ENCODE data around the gene SNX11.
A peak's percentile ranks its signal among the peaks of the same experiment; 100 is the strongest.

The SNX11 gene

GRCh38 chr17:48100160-48100559 lies 7.4 kb upstream of the SNX11 start:
- peak; percentile 39 for DNase-seq (ENCODE audit: low spot score)

- DNase-seq (ENCODE audit: low spot score), result peak; percentile 52
Measured at GRCh38 chr17:48100591-48101011, 7.0 kb upstream of the SNX11 start.

- peak; percentile 97 for DNase-seq (ENCODE audit: low spot score)
Measured at GRCh38 chr17:48101012-48101720, 6.4 kb upstream of the SNX11 start, which contains the start of gene CBX1. Gene CBX1 (minus strand): TSS chr17:48101478. CDS start chr17:48077004, 24,474 bp downstream.

DNA sequence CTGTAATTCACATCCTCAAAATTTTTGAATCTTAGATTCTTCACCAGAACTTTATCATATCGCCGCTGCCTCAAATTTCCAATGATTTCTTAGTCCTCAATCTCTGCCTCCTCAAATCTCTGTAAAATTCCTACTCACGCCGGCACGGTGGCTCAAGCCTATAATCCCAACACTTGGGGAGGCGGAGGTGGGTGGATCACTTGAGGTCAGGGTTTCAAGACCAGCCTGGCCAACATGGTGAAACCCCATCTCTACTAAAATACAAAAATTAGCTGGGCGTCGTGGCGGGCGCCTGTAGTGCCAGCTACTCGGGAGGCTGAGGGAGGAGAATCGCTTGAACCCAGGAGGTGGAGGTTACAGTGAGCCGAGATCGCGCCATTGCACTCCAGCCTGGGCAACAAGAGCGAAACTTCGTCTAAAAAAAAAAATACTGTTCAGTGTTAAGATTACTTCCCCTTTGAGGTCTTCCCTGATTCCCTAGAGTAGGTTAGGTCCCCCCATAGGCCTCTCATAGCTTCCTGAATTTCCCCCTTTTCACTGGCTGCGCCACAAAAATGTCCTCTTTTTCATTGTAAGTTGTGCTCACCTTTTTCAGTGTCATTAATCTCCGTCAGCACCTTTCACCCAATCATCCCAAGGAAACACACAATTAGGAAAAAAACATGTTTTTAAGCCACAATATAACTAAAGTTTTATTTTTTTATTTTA lies 5.4 kb upstream of the SNX11 start:
- no peak for DNase-seq (ENCODE audit: low spot score)

- no peak for DNase-seq (ENCODE audit: low spot score)
Measured at GRCh38 chr17:48102798-48103715, 4.5 kb upstream of the SNX11 start.

DNA sequence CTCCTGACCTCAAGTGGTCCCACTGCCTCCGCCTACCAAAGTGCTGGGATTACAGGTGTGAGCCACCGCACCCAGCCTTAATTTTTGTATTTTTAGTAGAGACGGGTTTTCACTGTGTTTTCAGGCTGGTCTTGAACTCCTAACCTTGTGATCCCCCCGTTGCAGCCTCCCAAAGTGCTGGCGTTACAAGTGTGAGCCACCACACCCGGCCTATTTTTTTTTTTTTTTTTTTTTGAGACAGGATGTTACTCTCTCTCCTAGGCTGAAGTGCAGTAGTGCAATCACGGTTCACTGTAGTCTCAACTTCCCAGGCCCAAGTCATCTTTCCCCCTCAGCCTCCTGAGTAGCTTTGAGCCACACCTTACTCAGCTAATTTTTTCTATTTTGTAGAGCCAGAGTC lies 3.1 kb upstream of the SNX11 start:
- no peak for DNase-seq (ENCODE audit: low spot score)

GRCh38 chr17:48106802-48107136 lies 797 bp upstream of the SNX11 start:
- DNase-seq (ENCODE audit: low spot score), result no peak

DNA sequence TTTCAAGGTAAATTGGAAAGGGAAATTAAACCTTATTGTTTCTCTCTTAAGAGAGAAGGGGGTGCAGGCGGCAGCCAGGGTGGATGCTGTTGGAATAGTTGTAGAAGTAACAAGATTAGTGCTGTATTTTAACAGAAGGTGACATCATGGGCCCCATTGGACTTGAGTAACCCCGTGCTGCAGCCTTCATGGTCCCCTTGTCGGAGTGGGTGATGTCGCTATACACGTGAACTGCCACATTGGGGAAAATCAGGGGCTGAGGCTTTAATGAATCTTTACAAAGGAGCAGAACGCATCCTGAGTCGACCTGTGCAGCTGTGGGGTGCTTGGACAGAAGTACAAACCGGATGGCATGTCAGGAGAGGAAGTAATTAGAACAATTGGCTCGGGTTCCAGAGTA lies 3.2 kb downstream of the SNX11 start:
- DNase-seq (ENCODE audit: low spot score), result no peak

DNA sequence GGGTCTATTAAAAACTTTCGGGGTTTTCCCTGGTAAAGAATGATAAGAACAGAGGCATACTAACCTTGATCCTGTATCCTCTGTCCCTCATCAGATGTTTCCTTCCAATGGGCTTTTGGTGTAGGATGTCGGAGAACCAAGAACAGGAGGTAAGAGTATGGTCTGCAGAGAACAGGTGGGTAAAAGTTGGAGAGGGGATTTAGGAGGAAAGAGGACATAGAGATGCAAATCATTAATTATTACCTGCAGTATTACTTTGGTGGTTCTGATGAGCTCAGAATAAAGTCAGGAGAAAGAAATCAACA lies 4.3 kb downstream of the SNX11 start:
- no peak for DNase-seq (ENCODE audit: low spot score)

- DNase-seq (ENCODE audit: low spot score), result no peak
Measured at GRCh38 chr17:48113201-48113676, 5.7 kb downstream of the SNX11 start.

DNA sequence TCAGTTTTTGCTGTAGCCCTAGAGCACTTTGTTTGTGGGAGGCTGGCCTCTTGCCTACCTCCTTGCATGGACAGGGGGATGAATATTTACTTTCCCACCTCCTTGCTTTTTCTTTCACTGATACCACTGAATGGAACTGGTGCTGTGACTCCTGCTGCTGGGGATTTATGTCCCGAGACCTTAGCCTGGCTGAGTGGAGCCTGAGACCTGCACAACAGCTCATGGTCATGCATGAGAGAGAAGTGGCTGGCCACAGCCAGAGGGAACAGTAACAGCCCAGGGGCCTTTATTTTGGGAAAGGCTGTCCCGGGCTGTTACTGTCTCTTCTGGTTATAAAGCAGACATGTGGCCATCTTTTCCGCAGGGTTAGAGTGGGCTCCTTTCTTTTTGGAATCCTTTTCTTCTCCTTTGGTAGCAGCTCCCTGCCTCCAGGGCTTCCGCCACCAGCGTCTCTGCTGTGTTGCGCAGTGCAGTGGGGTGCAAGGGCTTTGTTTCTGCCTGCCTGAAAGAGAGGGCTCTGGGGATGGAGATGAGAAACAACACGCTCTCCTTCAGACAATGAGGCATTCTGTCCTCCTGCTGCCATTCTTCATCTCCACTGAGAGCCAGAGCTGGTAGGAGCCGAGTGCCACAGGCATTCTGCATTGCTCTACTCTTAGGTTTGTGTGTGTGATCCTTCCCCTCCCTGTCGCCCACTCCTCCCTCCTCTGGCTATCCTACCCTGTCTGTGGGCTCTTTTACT lies 14.5 kb downstream of the SNX11 start:
- DNase-seq (ENCODE audit: low spot score), result no peak

DNA sequence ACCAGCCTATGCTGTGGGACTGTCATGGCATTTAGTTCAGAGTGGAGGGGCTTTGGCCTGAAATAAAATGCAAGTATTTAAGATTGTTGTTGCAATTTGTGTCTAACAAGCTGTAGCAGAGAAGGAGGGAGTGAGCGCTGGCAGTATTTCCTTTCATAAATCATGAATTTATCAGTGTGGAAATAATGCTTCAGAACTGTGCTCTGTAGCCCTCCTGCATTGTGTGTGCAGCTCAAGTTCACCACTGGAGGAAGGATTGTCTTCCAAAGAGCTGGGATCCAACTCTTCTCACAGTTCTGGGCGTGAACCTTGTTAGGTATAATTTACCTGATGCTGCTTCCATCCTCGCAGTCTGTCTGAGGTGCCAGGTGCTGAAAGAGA lies 15.1 kb downstream of the SNX11 start:
- no peak for DNase-seq (ENCODE audit: low spot score)

GRCh38 chr17:48123111-48123510 lies 15.5 kb downstream of the SNX11 start:
- DNase-seq (ENCODE audit: low spot score), result no peak

- DNase-seq (ENCODE audit: low spot score), result no peak
Measured at GRCh38 chr17:48123776-48124388, 16.3 kb downstream of the SNX11 start.

DNA sequence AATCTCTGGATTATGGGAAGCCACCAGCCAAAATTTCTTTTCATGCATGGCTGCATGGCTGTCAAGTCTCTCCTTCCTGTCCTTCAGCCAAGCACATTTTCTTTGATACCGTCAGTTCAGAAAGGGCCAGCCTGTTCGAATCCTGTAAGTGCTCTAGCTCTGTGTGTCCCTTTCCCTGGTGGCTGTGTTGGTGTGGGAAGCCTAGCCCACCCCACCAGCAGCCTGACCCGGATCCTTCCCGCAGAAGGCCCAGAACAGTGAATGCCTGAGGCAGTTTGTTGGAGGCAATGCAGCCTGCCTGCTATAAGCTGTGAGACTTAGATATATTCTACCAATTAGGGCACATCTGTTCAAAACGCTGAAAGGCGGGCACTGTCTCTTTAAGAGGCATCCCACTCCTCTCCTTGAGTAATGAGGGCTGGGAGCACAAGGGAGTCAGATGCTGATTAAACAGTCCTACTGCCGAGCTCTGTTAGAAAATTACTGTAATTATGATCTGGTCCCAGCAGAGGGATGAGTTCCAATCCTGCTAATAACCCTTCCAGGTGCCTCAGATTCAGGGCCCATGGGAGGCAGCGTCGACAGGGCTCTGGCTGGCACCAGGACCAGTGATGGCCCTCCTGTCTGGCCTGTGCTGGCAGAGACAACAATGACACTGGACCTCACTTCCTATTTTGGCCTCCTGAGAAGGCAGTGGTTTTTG lies 18.4 kb downstream of the SNX11 start:
- DNase-seq (ENCODE audit: low spot score), result no peak

GRCh38 chr17:48126532-48126850 lies 18.9 kb downstream of the SNX11 start:
- no peak for DNase-seq (ENCODE audit: low spot score)

DNA sequence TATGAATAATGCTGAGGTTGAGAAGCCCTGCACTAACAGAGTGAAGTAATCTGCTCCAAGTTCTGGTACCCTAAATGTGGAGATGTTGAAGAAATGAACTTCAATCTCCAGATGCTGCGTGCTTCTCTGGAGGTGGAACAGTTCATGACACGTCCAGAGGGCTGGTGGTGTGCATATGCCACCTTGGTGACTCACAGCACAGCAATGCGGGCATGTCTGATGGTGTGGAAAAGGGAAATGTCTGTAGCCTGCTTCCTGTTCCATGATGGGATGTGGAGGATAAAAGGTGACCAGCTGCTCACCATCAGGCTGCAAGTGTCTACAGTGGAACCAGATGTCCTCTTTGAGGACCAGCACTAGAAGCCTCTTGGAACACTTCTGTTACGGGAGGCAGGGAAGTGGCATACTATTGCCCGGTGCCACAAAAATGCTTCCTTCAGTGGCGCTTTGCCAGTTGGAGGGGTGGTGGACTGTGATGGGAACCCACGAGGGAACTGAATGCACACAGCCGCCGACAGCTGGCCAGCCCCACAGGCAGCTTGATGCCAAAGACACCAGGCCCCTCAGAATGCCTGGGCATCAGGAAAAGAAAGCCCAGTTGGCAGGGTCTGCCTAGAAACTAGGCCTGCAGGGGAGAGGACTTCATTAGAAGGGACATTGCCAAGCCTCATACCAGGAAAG lies 19.9 kb downstream of the SNX11 start:
- peak; percentile 43 for DNase-seq (ENCODE audit: low spot score)

GRCh38 chr17:48128400-48128799 lies 20.8 kb downstream of the SNX11 start:
- DNase-seq (ENCODE audit: low spot score), result no peak

DNA sequence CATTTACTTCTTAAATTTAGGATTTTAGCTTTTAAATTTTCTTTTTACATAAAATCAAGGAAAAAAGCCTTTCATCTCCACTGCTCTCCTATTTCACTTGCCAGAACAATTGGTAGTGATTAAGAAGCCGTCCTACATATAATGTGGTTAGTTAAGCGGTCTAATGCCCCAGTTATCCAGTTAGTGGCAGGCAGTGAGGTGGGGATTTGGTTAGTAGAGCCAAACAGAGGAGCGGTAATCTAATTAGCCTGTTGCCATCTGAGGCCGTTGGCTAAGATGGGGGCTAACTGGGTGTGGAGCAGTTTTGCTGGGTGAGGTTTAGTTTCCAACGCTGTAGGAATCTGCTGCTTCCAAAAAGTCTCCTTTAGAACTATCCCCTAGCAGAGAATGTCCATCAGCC lies 22.4 kb downstream of the SNX11 start:
- no peak for DNase-seq (ENCODE audit: low spot score)

GRCh38 chr17:48131216-48131824 lies 23.8 kb downstream of the SNX11 start:
- DNase-seq (ENCODE audit: low spot score), result peak; percentile 82

Data from AG20443 (cell line).